ENCODE results near the gene GAK. TPM values are rescaled to one million over a fixed set of nuclear protein-coding genes. Genes with fewer than 3 reads are reported as not detected.

The GAK gene
- total RNA-seq, 1 experiment from 2014 or later, result 117 TPM

DNA sequence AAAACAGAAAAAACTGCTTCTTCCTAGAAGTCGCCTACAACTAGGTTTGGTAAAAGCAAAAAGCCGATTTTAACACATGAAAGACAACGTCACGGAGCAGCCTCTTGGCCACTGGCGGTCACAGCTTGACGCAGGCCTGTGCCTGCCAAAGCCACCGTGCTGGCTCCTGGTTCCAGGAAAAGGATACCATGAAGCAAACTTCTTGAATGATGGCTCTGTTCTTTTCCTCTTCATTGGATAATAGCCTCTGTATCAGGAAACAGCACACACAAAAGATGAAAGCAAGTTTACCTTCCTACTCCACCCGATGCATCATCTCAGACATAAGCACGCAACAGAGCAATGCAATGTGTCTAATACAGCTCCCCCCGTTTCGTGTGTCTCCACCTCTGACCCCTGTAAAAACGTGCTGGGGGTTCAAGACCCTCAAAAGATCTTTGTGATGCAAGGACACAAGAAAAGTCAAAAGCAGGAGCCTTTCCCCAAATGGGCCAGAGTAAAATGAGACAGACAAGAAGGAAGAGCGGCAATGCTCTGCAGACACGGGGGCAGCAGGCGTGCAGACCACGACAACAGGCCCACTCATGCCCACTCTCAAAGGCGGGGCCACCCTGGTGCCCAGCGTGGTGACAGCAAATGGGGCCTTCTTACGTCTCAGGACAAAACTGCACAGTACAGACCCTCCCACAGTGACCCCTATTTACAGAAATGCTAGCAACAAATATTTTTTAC lies 19.4 kb downstream of the GAK start:
- no peak for DNase-seq
- no peaks in the 10 kb centered on the region for H3K4me1 ChIP-seq (ENCODE audit: insufficient read depth, low read length)
- no peaks in the 10 kb centered on the region for H3K9me3 ChIP-seq (ENCODE audit: low read length)
- H3K4me3 ChIP-seq (ENCODE audit: low read length), result no peak overlapping the region
- ChIA-PET POLR2A (ENCODE audit: unreplicated experiment) (interaction anchor here (0.6 kb wide), 1 partner anchor 147 kb away, joined by 3 read pairs; no protein-coding TSS in a partner anchor), CTCF (no interaction called here)
- H3K9ac ChIP-seq (ENCODE audit: low read length), result no peak overlapping the region
- ATAC-seq, result no peak
- no peaks in the 10 kb centered on the region for H3K36me3 ChIP-seq (ENCODE audit: low read depth, low read length)
- H3F3A ChIP-seq (ENCODE audit: low read length, unreplicated experiment), result no peaks in the 10 kb centered on the region
- no peaks in the 10 kb centered on the region for H3K27me3 ChIP-seq (ENCODE audit: low read length)
- no peak overlapping the region for H3K4me2 ChIP-seq (ENCODE audit: low read length)
- peaks cover 6% of the 10 kb centered on the region; the same call in 1 of the 2 replicates for H4K20me1 ChIP-seq (ENCODE audit: low read length)
- H3K27ac ChIP-seq (ENCODE audit: low read length), result no peak overlapping the region
- intact Hi-C loops (cut with micrococcal nuclease), result no loop called here
- H3K9me2 ChIP-seq (replicated peaks; ENCODE audit: low read length), result no peaks in the 10 kb centered on the region
- BruUV-seq (replicated peaks), result no TSS peak
- no peak for TF ChIP-seq EZH2phosphoT487 (IDR thresholded peaks at IDR 0.05; ENCODE audit: borderline replicate concordance, low read length)
- no peak for TF ChIP-seq EZH2 (IDR thresholded peaks at IDR 0.05; ENCODE audit: low read length, unreplicated experiment)
- TF ChIP-seq, protein P1, sequence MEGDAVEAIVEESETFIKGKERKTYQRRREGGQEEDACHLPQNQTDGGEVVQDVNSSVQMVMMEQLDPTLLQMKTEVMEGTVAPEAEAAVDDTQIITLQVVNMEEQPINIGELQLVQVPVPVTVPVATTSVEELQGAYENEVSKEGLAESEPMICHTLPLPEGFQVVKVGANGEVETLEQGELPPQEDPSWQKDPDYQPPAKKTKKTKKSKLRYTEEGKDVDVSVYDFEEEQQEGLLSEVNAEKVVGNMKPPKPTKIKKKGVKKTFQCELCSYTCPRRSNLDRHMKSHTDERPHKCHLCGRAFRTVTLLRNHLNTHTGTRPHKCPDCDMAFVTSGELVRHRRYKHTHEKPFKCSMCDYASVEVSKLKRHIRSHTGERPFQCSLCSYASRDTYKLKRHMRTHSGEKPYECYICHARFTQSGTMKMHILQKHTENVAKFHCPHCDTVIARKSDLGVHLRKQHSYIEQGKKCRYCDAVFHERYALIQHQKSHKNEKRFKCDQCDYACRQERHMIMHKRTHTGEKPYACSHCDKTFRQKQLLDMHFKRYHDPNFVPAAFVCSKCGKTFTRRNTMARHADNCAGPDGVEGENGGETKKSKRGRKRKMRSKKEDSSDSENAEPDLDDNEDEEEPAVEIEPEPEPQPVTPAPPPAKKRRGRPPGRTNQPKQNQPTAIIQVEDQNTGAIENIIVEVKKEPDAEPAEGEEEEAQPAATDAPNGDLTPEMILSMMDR (conservative IDR thresholded peaks at IDR 0.05; ENCODE audit: low read depth, low read length), result no peak
- H3K79me2 ChIP-seq (ENCODE audit: low read length), result peaks cover 37% of the 10 kb centered on the region
- H2AFZ ChIP-seq (ENCODE audit: low read length), result no peak overlapping the region

GRCh38 chr4:911871-912490 lies 20.1 kb downstream of the GAK start:
- Histone ChIP-seq H3K27ac (ENCODE audit: low read length) (no peak overlapping the region), H3K9me3 (ENCODE audit: low read length) (no peaks in the 10 kb centered on the region), H3K4me1 (ENCODE audit: insufficient read depth, low read length) (no peaks in the 10 kb centered on the region), H3K27me3 (ENCODE audit: low read length) (no peaks in the 10 kb centered on the region), H3K79me2 (ENCODE audit: low read length) (peaks cover 29% of the 10 kb centered on the region), H2AFZ (ENCODE audit: low read length) (no peak overlapping the region), H3K36me3 (ENCODE audit: low read depth, low read length) (no peaks in the 10 kb centered on the region), H3F3A (ENCODE audit: low read length, unreplicated experiment) (no peaks in the 10 kb centered on the region), H3K4me2 (ENCODE audit: low read length) (no peak overlapping the region), H3K9ac (ENCODE audit: low read length) (no peak overlapping the region), H3K4me3 (ENCODE audit: low read length) (no peak overlapping the region), H4K20me1 (ENCODE audit: low read length) (peaks cover 3% of the 10 kb centered on the region; the same call in 1 of the 2 replicates), H3K9me2 (replicated peaks; ENCODE audit: low read length) (no peaks in the 10 kb centered on the region)
- intact Hi-C loops (cut with micrococcal nuclease), result no loop called here
- DNase-seq, result no peak
- ChIA-PET CTCF (no interaction called here), POLR2A (ENCODE audit: unreplicated experiment) (interaction anchor here (0.6 kb wide), 1 partner anchor 146 kb away, joined by 3 read pairs; no protein-coding TSS in a partner anchor)
- ATAC-seq, result no peak
- TF ChIP-seq, protein P1 (conservative IDR thresholded peaks at IDR 0.05; ENCODE audit: low read depth, low read length), result no peak
- TF ChIP-seq EZH2 (IDR thresholded peaks at IDR 0.05; ENCODE audit: low read length, unreplicated experiment) (no peak), EZH2phosphoT487 (IDR thresholded peaks at IDR 0.05; ENCODE audit: borderline replicate concordance, low read length) (no peak)
- no TSS peak for BruUV-seq (replicated peaks)
